GM18505 (cell line): ENCODE data around the gene CDCA7L.
A peak's percentile ranks its signal among the peaks of the same experiment; 100 is the strongest.

ENCODE experiments used
- ATAC-seq: cut with Tn5 transposase; IDR thresholded peaks from one replicate; pipeline ENCODE4 v1.9.1; 2021; ENCODE audit not compliant: unreplicated experiment
- POLR2A ChIP-seq: IDR thresholded peaks from 4 replicates; pipeline ENCODE4 v1.6.1; 2011; ENCODE audit warnings: borderline replicate concordance; ENCODE audit not compliant: insufficient read depth, insufficient read length; ENCODE audit errors: extremely low read depth

The CDCA7L gene

DNA sequence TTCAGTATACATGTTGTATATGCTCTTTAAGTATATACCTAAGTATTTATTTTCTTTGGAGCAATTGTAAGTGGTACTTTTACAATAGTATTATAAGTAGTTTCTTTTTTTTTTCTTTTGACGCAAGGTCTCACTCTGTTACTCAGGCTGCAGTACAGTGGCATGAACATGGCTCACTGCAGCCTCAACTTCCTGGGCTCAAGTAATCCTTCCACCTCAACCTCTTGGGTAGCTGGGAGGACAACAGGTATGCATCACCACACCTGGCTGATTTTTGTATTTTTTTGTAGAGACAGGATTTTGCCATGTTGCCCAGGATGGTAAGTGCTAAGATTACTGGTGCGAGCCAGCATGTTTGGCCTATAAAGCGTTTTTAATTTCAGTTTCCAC, 13.7 kb upstream of the CDCA7L start:
- no peak for ATAC-seq
- no peak for TF ChIP-seq POLR2A

DNA sequence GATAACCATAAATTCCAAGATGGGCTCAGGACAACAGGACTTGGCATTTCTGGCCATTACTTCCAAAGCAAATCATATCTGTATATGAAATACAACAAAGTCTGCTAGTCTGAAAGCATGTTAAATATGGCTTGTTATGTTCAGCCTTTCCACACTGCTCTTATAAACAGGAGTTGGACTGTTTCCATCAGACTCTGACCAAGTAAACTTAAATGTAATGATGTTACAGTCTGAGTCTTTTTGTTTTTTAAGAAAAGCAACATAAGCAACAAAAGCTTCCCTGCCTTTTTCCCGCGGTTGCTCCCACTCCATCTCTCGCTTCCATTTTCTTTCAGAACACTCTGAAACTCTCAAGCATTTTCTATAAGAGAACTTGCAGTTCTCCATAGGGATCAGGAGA, 8.1 kb upstream of the CDCA7L start:
- no peak for ATAC-seq
- no peak for TF ChIP-seq POLR2A

DNA sequence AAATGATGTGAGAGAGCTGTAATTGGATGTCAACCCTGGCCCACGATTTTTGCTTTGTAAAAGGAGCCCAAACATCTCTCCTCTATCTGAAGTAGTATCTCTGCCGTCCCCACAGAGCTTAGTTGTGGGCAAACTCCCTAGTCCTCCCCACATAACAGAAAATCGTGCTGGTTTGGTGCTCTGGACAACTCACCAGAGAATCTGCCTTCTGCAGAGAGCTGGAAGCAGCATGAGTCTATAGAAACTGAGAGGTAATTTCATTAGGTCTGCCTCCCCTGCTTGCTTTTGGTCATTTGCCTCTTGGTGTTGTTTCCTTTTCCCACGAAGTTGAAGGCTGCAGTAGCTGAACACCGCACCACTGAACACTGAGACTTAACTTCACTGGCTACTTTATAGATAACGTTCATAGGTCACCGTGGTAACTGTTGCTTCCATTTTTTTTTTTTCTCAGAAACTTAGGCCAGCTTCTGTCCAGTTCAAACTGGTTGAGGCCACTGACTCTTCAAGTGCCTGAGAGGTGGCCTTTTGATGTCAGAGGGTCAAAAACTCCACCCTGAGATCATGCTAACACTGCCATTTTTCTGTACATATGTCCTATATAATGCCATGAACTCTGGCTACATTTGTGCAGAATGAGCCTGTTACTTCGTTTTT, 3.3 kb upstream of the CDCA7L start:
- no peak for TF ChIP-seq POLR2A
- ATAC-seq: no peak

DNA sequence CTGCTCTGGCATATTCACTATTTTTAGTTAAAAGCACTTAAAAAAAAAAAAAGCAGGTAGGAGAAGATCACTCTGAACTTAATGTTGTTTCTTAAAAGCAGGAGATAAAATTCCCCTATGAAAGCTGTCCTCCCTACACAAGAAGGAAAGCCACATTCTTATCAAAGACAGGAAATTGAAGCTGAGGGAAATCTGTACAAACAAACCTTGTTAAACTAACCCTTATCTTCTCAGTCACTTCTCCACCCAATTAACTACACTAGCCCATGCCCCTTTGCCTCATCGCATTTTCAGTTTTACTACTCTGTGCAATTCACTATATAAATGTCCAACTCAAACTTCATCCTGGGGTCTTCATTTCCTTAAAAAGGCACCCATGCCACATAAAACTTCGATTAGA, 2.7 kb upstream of the CDCA7L start:
- TF ChIP-seq POLR2A: no peak
- no peak for ATAC-seq

DNA sequence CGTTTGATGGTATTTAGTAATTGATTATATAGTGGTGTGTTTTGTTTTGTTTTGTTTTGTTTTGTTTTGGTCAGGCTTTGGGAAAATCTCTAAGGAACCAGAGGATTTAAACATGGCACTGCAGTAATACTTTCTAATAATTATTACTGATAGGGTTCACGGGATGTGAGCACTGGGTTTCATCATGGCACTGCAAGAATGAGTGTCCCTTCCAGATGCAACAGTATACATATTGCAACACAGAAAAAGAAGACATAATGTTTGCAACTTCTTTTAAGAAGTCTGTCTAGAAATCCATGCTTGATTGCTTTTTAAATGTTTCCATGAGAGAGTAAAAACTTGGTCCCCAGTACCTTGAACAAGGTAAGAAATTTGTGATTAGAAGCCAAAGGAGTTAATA, 2.2 kb upstream of the CDCA7L start:
- no peak for TF ChIP-seq POLR2A
- no peak for ATAC-seq

DNA sequence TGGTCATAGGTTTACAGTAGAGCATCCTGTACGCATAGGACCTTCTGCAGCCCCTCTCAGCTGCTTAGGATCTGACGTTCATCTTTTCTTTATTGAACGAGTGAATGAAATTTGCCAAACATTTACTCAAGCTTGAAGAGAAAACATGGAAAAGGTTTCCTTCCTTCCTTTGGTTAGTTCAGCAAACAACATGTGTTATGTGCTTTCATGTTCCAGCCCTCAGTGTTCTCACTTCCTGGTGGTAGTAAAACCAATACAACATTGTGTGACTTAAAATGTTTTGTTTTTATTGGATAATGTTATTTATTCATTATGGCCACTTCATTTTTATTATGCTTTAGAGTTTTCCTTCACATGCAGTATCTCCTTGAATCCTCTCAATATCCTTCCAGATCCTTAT, 1.4 kb upstream of the CDCA7L start:
- no peak for TF ChIP-seq POLR2A
- ATAC-seq: no peak

DNA sequence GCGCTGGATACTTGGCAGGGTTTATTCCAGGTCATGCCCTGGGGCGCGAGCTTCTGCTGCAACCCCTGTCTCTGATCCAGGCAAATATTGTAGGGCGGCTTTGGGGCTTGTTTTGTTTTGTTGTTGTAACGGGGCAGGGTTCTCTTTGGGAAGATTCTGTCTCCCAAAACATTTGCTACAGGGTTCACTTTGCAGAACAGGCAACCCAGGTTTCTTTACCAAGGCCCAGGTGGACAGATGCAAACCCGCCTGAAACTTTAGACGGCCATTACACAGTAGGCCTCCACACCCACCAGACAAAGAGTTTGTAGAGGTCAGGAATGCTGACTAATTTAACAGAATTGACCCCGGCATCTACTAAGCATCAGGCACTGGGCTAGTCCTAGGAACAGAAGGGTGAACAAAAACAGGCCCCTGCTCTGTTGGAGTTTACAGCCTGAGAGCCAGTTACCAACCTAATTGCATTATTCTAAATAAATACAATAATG, 567 bp upstream of the CDCA7L start:
- ATAC-seq: no peak
- TF ChIP-seq POLR2A: no peak

DNA sequence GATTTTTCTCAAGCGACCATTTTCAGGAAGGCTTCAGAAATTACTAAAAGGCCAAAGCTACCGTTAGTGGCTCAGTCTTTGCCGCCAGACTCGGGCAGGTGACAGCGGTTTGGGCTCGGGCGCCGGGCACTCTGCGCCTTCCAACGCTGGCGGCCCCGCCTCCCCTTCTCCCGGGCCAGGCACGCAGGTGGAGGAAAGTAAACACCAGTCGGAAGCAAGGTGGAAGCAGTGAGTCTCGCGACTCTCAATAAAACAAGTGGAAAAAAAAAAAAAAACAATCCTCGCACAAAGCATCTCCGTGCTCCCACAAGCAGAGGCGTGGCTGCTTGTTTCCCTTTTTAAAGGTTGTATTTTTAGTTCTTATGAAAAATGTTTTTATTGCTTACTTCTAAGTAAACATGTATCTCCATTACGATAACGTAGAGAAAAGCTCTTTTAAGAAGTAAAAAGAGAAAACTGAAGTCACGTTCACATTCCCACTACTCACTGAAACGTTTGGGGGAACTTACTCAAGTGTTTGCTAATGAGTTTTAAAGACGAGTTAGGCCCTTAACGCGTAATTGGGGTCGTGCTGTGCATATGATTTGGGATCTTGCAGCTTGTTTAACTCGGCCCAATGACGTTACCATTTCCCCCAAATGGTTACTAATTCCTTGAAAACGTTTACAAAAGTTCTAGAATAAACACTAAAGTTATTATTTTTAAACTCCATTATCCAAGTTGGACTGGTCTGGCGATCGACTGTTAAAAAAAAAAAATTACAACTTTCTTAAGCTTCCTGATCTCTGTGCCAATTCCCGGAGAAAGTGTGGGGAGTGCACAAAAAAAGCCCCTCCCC, 864 bp downstream of the CDCA7L start:
- TF ChIP-seq POLR2A: no peak
- ATAC-seq: no peak

DNA sequence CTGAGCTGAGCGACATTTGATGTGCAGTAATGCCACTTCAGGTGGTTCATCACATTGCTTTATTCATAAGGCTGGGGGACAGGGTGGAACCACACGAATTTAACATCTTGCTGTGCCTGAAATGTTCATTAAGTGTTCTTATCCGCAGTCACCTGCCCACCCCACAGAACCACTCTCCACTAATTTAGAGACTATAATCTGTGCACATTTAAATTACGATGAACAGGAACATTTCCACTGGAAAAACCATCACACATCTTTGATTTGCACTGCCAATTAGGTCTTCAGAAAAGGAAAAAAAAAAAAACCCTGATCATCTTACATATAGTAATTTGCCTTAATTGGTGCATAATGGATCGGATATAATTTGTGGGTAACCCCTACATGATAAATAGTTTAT, 2.3 kb downstream of the CDCA7L start:
- no peak for ATAC-seq
- TF ChIP-seq POLR2A: no peak

DNA sequence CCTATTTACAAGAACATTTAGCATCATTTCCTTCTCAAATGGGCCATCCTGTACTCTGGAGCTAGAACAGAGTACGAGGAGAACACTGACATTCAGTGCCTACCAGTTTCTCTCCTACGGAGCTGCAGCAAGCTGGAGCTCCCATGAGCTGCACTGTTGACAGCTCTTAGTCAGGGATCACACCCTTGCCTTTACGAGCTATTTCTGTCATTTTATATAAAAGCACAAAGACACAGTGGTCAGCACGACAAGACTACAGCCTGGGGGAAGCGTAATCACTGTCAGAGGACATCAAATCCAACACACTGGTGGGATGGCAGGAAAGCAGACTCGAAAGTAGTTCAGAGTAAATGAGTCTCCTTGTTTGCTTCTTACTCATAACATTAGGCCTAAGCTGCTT, 2.7 kb downstream of the CDCA7L start:
- no peak for TF ChIP-seq POLR2A
- ATAC-seq: no peak

DNA sequence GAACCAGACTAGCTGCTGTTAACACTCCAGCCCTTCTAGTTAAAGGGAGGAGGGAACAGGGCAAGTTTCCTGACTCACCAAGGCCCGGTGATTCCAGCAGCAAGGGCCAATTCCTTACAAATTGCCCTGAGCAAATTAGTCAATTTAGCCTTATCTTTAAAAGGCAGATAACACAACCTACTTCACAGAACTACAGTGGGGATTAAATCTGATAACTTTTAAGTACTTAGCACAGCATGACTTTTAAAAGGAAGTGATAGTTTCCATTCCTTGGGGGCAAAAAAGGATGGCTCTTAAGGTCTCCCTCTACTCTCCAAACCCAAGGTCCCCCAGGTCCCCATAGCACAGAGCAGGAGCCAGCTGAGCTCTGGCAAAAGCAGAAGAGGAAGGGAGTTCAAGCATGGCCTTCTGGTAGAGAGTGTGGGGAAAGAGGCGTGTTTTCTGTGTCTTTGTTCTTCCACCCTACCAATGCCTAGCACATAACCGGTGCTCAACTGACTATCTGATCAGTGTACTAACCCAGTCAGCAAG, 4.0 kb downstream of the CDCA7L start:
- ATAC-seq: peak; percentile 22
- no peak for TF ChIP-seq POLR2A

DNA sequence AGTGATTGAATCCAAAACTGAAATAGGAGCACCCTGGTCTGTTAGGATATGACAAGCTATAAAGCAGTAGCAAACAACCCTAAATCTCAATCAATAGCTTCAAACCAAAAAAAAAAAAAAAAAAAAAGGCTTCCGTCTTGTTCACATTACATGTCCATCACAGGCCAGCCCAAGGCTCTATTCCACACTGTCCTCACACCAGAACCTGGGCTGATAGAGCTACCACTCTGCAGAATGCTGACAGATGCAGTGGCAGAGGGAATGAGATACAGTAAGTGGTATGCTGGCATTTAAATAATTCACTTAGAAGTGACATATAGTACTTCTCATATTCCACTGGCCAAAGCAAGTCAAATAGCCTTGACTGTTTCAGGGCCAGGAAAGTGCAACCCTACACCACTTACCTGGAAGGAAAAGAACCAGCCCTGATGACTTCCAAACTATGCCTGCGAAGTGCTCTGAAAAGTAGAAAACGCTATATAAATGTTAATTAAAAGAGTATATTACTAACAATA, 5.8 kb downstream of the CDCA7L start:
- no peak for ATAC-seq
- TF ChIP-seq POLR2A: no peak

DNA sequence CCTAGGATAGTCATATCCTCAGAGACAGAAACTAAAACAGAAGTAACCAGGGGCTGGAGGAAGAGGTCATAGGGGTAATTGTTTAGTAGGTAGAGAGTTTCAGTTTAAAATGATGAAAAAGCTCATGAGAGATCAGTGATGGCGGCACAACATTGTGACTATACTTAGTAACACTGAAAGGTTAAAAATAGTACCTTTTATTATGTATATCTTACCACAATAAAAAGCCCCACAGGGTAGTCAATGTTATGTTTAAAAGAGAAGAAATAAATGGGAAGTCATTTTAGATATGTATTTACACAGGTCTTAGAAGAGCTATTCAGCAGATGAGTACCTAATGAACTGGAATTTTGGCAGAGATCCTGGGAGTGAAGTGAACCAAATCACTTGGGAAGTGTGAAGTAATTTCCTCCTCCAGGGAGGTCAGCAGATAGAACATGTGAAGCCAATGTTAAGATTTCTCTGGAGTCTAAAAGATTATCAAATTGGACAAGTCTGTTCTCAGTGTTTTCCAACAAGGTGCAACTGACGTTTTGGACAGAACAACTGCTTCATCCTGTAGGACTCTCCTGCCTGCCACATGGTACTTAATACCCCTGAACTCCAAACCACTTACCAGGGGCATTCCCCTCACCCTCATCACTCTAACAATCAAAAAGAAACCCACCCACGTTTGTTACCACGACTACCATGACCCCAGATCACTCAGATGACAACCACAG, 6.4 kb downstream of the CDCA7L start:
- TF ChIP-seq POLR2A: no peak
- peak; percentile 68 for ATAC-seq
